Pancreas (tissue), 10 donors: ENCODE measurements around the gene UBE2D2. TPM values are rescaled to one million over a fixed set of nuclear protein-coding genes. Genes with fewer than 3 reads are reported as not detected.
A peak's percentile ranks its signal among the peaks of the same experiment; 100 is the strongest.

Experiments used
- ATAC-seq, 4 donors: fragments of 200-7000 bp; cut with Tn5 transposase; one replicate each; pipeline versions ENCODE4 v1.8.0 to v1.9.1; 2020; ENCODE audit warnings: mild to moderate bottlenecking in 4 of 4, moderate library complexity in 4 of 4
- DNase-seq, 6 donors: peaks; one replicate each; pipeline ENCODE4 v3.0.0-alpha.2; 2020
- FAIRE-seq: peaks from 2 replicates; lab custom pipeline; 2012; peaks lifted over from hg19 to GRCh38; lab: Jason Lieb, UNC
- H3K27ac ChIP-seq, 4 donors: fragments of 200-600 bp; sonication (generic); 1 replicate in 3 of 4; 2 replicates in 1 of 4; pipeline versions ENCODE4 v1.5.0 to v1.8.0; 2020
- H3K27me3 ChIP-seq, 4 donors: fragments of 200-600 bp; one replicate each; pipeline ENCODE4 v1.8.0; 2021
- H3K36me3 ChIP-seq, 3 donors: fragments of 200-600 bp; sonication (generic) in 1 of 3; one replicate each; pipeline versions ENCODE4 v1.5.0 to v1.8.0; 2020 to 2021
- H3K4me1 ChIP-seq, 3 donors: fragments of 200-600 bp; one replicate each; pipeline ENCODE4 v1.8.0; 2021
- H3K4me3 ChIP-seq, 4 donors: fragments of 200-600 bp; sonication (generic) in 2 of 4; one replicate each; pipeline versions ENCODE4 v1.5.0 to v1.8.0; 2020 to 2021
- H3K9me3 ChIP-seq, 4 donors: fragments of 200-600 bp; one replicate each; pipeline ENCODE4 v1.8.0; 2021
- CTCF ChIP-seq, 4 donors: fragments of 200-600 bp; sonication (generic) in 3 of 4; IDR thresholded peaks; one replicate each; pipeline versions ENCODE4 v1.5.0 to v1.8.0; 2021; ENCODE audit warnings: antibody characterized with exemption in 4 of 4
- WGBS, 2 donors: extraction: QIAGEN DNeasy Blood & Tissue Kit; methylation state at CpG; one replicate each; pipeline ENCODE4 v1.1.7; 2013; 5-methylcytosine and 5-hydroxymethylcytosine counted together
- intact Hi-C, 3 donors: fragments of 100-400 bp; cut with DNase I; formaldehyde crosslinking; loops; one replicate each; pipeline versions ENCODE4 v1.11.1 to v1.14.2; 2022
- polyA plus RNA-seq, 2 donors: library from polyadenylated mRNA; stranded (reverse); fragments of 200-250 nt; gene quantifications; one replicate each; pipeline ENCODE4 v1.2.3, GENCODE V29; 2013
- total RNA-seq, 6 donors: library from RNA; stranded (reverse); fragmentation: NEBNext Ultra II Directional in 4 of 6; extraction: Animal tissue kit (Norgen Biotek cat#: 25700) in 4 of 6; gene quantifications; one replicate each; pipeline versions ENCODE4 v1.2.1 to v1.2.4, GENCODE V29; 2021 to 2023
- donor health status: healthy with polysubstance abuse.
- donor health status: DM: no; HTN: no; CAD: no; lungs with moderate emphysema.
- donor health status: DM: no; HTN: no; CAD: no.
- donor health status: control.
- donor health status: control.
- donor health status: Bipolar disorder and iron deficiency.
- donor health status: DM: yes; HTN: yes; CAD: no.
- donor health status: DM: no; HTN: no; CAD: no.
- donor health status: DM: no; HTN: no; CAD: no.
- donor health status: DM: yes; HTN: yes; CAD: no.

The UBE2D2 gene
- total and polyA plus RNA-seq, 8 donors: 36.5 to 59.3 (median 46.5) TPM

- Histone ChIP-seq H3K27me3 (no peaks in the 10 kb centered on the region), H3K4me3 (peak overlapping the region in 2 of 4 donors; percentile 22 to 35), H3K36me3 (no peaks in the 10 kb centered on the region), H3K4me1 (peaks cover 79 to 100% (median 91%) of the 10 kb centered on the region in 3 donors), H3K9me3 (no peaks in the 10 kb centered on the region), H3K27ac (peak overlapping the region; percentile 80 to 96 (median 92))
- no peak for TF ChIP-seq CTCF (IDR thresholded peaks at IDR 0.05)
- DNase-seq (peak; percentile 87 to 95 (median 92)), FAIRE-seq (no peak), ATAC-seq (peak; percentile 65 to 77 (median 74))
- intact Hi-C loops: no loop called here
- 13% methylated on average over 14 of the region's 14 CpGs for WGBS, 2 donors
Observed at GRCh38 chr5:139660105-139660922, 99.2 kb downstream of the UBE2D2 start.

- Histone ChIP-seq H3K4me1 (peaks cover 82 to 100% (median 89%) of the 10 kb centered on the region in 3 donors), H3K27ac (peak overlapping the region; percentile 80 to 96 (median 92)), H3K27me3 (no peaks in the 10 kb centered on the region), H3K4me3 (peak overlapping the region in 2 of 4 donors; percentile 22 to 35), H3K9me3 (no peaks in the 10 kb centered on the region), H3K36me3 (no peaks in the 10 kb centered on the region)
- 12 to 13% methylated on average over 35 to 41 of the region's 41 CpGs for WGBS, 2 donors
- no peak for TF ChIP-seq CTCF (IDR thresholded peaks at IDR 0.05)
- peak; percentile 60 to 77 (median 68) for ATAC-seq
- DNase-seq: peak; percentile 83 to 93 (median 89)
- FAIRE-seq: no peak
- intact Hi-C loops: no loop called here
Observed at GRCh38 chr5:139660923-139661814, 100.0 kb downstream of the UBE2D2 start.

DNA sequence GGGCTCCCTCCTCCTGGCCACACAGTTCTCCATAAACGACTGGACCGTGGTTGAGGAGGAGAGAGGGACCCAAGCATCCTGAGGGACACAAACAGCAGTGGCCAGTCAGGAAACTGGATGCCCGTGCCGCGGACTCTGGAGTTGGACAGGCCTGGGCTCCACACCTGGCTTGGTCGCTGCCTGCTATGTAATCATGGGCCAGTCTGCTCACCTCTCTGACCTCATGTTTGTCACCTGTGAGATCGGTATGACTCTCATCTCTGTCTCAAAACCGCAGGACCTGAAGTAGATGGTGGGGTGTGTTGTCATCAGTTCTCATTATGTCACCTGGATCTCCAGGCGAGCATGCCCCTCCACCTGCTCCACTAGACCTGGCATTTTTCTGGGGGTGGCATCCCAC, 101.5 kb downstream of the UBE2D2 start:
- DNase-seq (peak in 2 of 6 donors; percentile 59 to 66), FAIRE-seq (no peak), ATAC-seq (no peak)
- Histone ChIP-seq H3K4me1 (peaks cover 80 to 98% (median 90%) of the 10 kb centered on the region in 3 donors), H3K27ac (peak overlapping the region; percentile 80 to 96 (median 92)), H3K9me3 (no peaks in the 10 kb centered on the region), H3K27me3 (no peaks in the 10 kb centered on the region), H3K4me3 (no peak overlapping the region), H3K36me3 (no peaks in the 10 kb centered on the region)
- 28 to 38% methylated on average over 9 of the region's 9 CpGs for WGBS, 2 donors
- no peak for TF ChIP-seq CTCF (IDR thresholded peaks at IDR 0.05)
- intact Hi-C loops: no loop called here

GRCh38 chr5:139663207-139664085, 102.3 kb downstream of the UBE2D2 start:
- WGBS, 2 donors: 57% methylated on average over 14 of the region's 14 CpGs
- peak in 2 of 6 donors; percentile 33 to 65 for DNase-seq
- ATAC-seq: no peak
- peak overlapping the region in 3 of 4 donors; percentile 28 to 95 (median 64) for H3K27ac ChIP-seq
- H3K36me3 ChIP-seq: no peaks in the 10 kb centered on the region
- no peak overlapping the region for H3K4me3 ChIP-seq
- H3K9me3 ChIP-seq: no peaks in the 10 kb centered on the region
- peaks cover 78 to 97% (median 89%) of the 10 kb centered on the region in 3 donors for H3K4me1 ChIP-seq
- H3K27me3 ChIP-seq: no peaks in the 10 kb centered on the region
- no peak for FAIRE-seq
- intact Hi-C loops: no loop called here
- TF ChIP-seq CTCF (IDR thresholded peaks at IDR 0.05): no peak
